Neural progenitor cell (in vitro differentiated cells): ENCODE measurements around the gene TTLL5.

Source experiments
- CTCF ChIP-seq: fragments of 200-600 bp; sonication (generic); IDR thresholded peaks from 2 replicates; pipeline ENCODE4 v1.5.1; 2017; ENCODE audit warnings: antibody characterized with exemption, mild to moderate bottlenecking
- EZH2 ChIP-seq: fragments of 200-600 bp; sonication (generic); IDR thresholded peaks from 2 replicates; pipeline ENCODE4 v1.6.1; 2017; ENCODE audit warnings: antibody characterized with exemption, mild to moderate bottlenecking, moderate library complexity

GRCh38 chr14:75995372-75996041, 334.5 kb downstream of the TTLL5 start:
- TF ChIP-seq CTCF (no peak), EZH2 (no peak)
